HCT116 (cell line): Measurements from ENCODE around the gene RGSL1. TPM values are rescaled to one million over a fixed set of nuclear protein-coding genes. Genes with fewer than 3 reads are reported as not detected.

ENCODE experiments used
- ATAC-seq: fragments of 200-7000 bp; cut with Tn5 transposase; 2 replicates; pipeline ENCODE4 v1.9.1; 2020; ENCODE audit warnings: mild to moderate bottlenecking, moderate library complexity
- BruUV-seq: library from RNA; stranded (reverse); fragments of 400-500 nt; replicated peaks from 2 replicates; lab custom pipeline; 2021; lab: Mats Ljungman, UMichigan
- CTCF ChIA-PET: fragments of 300-600 bp; sonication (Branson Sonifier 250); formaldehyde crosslinking; loops from one replicate; lab custom pipeline; 2021; ENCODE audit warnings: antibody characterized with exemption; lab: Charles Lee
- POLR2A ChIA-PET: fragments of 300-600, 350-600 bp; sonication (Branson Sonifier 250); formaldehyde crosslinking; loops from one replicate; lab custom pipeline; 2021; ENCODE audit warnings: antibody characterized with exemption; lab: Charles Lee
- RAD21 ChIA-PET, 2 experiments: fragments of 300-600 bp; sonication (Branson Sonifier 250); formaldehyde crosslinking; loops; one replicate each; lab custom pipeline; 2023; ENCODE audit warnings: low total read pairs in 2 of 2; ENCODE audit not compliant: uncharacterized antibody in 2 of 2, unreplicated experiment in 2 of 2, low non-redundant PET in 1 of 2; lab: Charles Lee
- DNase-seq: peaks from one replicate; pipeline ENCODE4 v3.0.0-alpha.2; 2010; ENCODE audit warnings: low read depth, low spot score
- H2AFZ ChIP-seq: fragments of 200-600 bp; shearing (Covaris generic), sonication (generic); 2 replicates; pipeline ENCODE4 v1.6.1; 2017; ENCODE audit warnings: low read depth, mixed run types, mixed read lengths, antibody characterized with exemption, low read length; ENCODE audit not compliant: poor library complexity, severe bottlenecking
- H3K27ac ChIP-seq: 2 replicates; pipeline ENCODE4 v1.5.1; 2012; ENCODE audit warnings: low read depth, low read length
- H3K27me3 ChIP-seq: fragments of 200-600 bp; sonication (generic); 2 replicates; pipeline ENCODE4 v1.6.1; 2016; ENCODE audit warnings: mixed run types, low read length, mixed read lengths; ENCODE audit not compliant: insufficient read depth
- H3K36me3 ChIP-seq, 2 experiments: fragments of 200-500 bp in 1 of 2; fragments of 200-600 bp in 1 of 2; sonication (Bioruptor generic) in 1 of 2; sonication (generic) in 1 of 2; 2 replicates each; pipeline versions ENCODE4 v1.5.1 to v1.6.1; 2014 to 2016; ENCODE audit warnings: low read length in 2 of 2, inconsistent platforms in 1 of 2, mixed read lengths in 1 of 2, mixed run types in 1 of 2; ENCODE audit not compliant: insufficient read depth in 2 of 2, control insufficient read depth in 1 of 2
- H3K4me1 ChIP-seq, 2 experiments: fragments of 200-600 bp in 1 of 2; sonication (generic) in 1 of 2; 2 replicates each; pipeline versions ENCODE4 v1.5.1 to v1.6.1; 2012 to 2017; ENCODE audit warnings: low read length in 2 of 2, inconsistent platforms in 1 of 2, mild to moderate bottlenecking in 1 of 2, mixed read lengths in 1 of 2, mixed run types in 1 of 2, moderate library complexity in 1 of 2; ENCODE audit not compliant: insufficient read depth in 2 of 2, control insufficient read depth in 1 of 2
- H3K4me2 ChIP-seq: fragments of 200-600 bp; sonication (generic); 2 replicates; pipeline ENCODE4 v1.6.1; 2017; ENCODE audit warnings: mixed run types, low read length, mixed read lengths
- H3K4me3 ChIP-seq, 2 experiments: fragments of 200-600 bp in 1 of 2; sonication (generic) in 1 of 2; replicated peaks in 1 of 2; 2 replicates each; pipeline ENCODE4 v1.5.1; 2011 to 2016; ENCODE audit warnings: low read length in 2 of 2, control low read depth in 1 of 2, low read depth in 1 of 2, mild to moderate bottlenecking in 1 of 2, mixed read lengths in 1 of 2, mixed run types in 1 of 2
- H3K79me2 ChIP-seq: fragments of 200-600 bp; sonication (generic); 2 replicates; pipeline ENCODE4 v1.6.1; 2017; ENCODE audit warnings: mild to moderate bottlenecking, mixed run types, low read length, moderate library complexity, mixed read lengths; ENCODE audit not compliant: insufficient read depth
- H3K9ac ChIP-seq: fragments of 200-600 bp; sonication (generic); 2 replicates; pipeline ENCODE4 v1.6.1; 2016; ENCODE audit warnings: low read length, mixed read lengths
- H3K9me2 ChIP-seq: fragments of 200-600 bp; sonication (generic), shearing (Covaris generic); 2 replicates; pipeline ENCODE4 v1.6.1; 2017; ENCODE audit warnings: mixed run types, mild to moderate bottlenecking, moderate library complexity; ENCODE audit not compliant: insufficient read depth
- H3K9me3 ChIP-seq, 2 experiments: fragments of 200-500 bp in 1 of 2; fragments of 200-600 bp in 1 of 2; sonication (Bioruptor generic) in 1 of 2; sonication (generic) in 1 of 2; 2 replicates each; pipeline ENCODE4 v1.6.1; 2014 to 2017; ENCODE audit warnings: low read length in 2 of 2, mixed read lengths in 2 of 2, inconsistent platforms in 1 of 2, low read depth in 1 of 2, mild to moderate bottlenecking in 1 of 2, mixed run types in 1 of 2, moderate library complexity in 1 of 2; ENCODE audit not compliant: control insufficient read depth in 1 of 2, insufficient read depth in 1 of 2
- H4K20me1 ChIP-seq: fragments of 200-600 bp; sonication (generic), shearing (Covaris generic); 2 replicates; pipeline ENCODE4 v1.6.1; 2017; ENCODE audit warnings: mixed run types, mild to moderate bottlenecking, moderate library complexity; ENCODE audit not compliant: insufficient read depth
- ATF3 ChIP-seq: IDR thresholded peaks from 2 replicates; pipeline ENCODE4 v1.6.1; 2012
- CBX3 ChIP-seq: IDR thresholded peaks from 2 replicates; pipeline ENCODE4 v1.6.1; 2012; ENCODE audit warnings: low read depth
- CEBPB ChIP-seq: IDR thresholded peaks from 2 replicates; pipeline ENCODE4 v1.6.1; 2012; ENCODE audit warnings: low read depth
- EGR1 ChIP-seq: IDR thresholded peaks from 2 replicates; pipeline ENCODE4 v1.6.1; 2012; ENCODE audit warnings: low read depth
- ELF1 ChIP-seq: IDR thresholded peaks from 2 replicates; pipeline ENCODE4 v1.6.1; 2012; ENCODE audit warnings: low read depth, borderline replicate concordance
- EZH2 ChIP-seq: fragments of 200-600 bp; sonication (generic); IDR thresholded peaks from 2 replicates; pipeline ENCODE4 v1.6.1; 2017; ENCODE audit warnings: antibody characterized with exemption, mixed run types
- JUND ChIP-seq: IDR thresholded peaks from 2 replicates; pipeline ENCODE4 v1.6.1; 2012
- POLR2AphosphoS5 ChIP-seq: IDR thresholded peaks from 2 replicates; pipeline ENCODE4 v1.6.1; 2011; ENCODE audit warnings: mild to moderate bottlenecking, low read depth, low read length, moderate library complexity
- RAD21 ChIP-seq: IDR thresholded peaks from 2 replicates; pipeline ENCODE4 v1.6.1; 2012; ENCODE audit warnings: low read depth, mild to moderate bottlenecking
- SIN3A ChIP-seq: IDR thresholded peaks from 2 replicates; pipeline ENCODE4 v1.6.1; 2012; ENCODE audit warnings: low read depth
- SP1 ChIP-seq: IDR thresholded peaks from 2 replicates; pipeline ENCODE4 v1.6.1; 2012; ENCODE audit warnings: low read depth
- SRF ChIP-seq: IDR thresholded peaks from 2 replicates; pipeline ENCODE4 v1.6.1; 2012; ENCODE audit warnings: low read depth
- YY1 ChIP-seq: IDR thresholded peaks from 2 replicates; pipeline ENCODE4 v1.6.1; 2011; ENCODE audit warnings: low read length, low read depth, moderate library complexity, mild to moderate bottlenecking; ENCODE audit not compliant: insufficient replicate concordance; ENCODE audit errors: extremely low read depth
- ZFX ChIP-seq: fragments of 450-650 bp; IDR thresholded peaks from 2 replicates; pipeline ENCODE4 v1.6.1; 2017
- ZNF274 ChIP-seq: fragments of 200-500 bp; sonication (Bioruptor generic); IDR thresholded peaks from 2 replicates; pipeline ENCODE4 v1.6.1; 2014; ENCODE audit warnings: mild to moderate bottlenecking, low read depth, low read length, inconsistent platforms
- intact Hi-C: fragments of 100-400 bp; cut with micrococcal nuclease; formaldehyde crosslinking; loops from 2 replicates; pipeline ENCODE4 v1.10.0; 2022
- total RNA-seq: library from RNA; stranded (reverse); gene quantifications from one replicate; pipeline ENCODE4 v1.2.1, GENCODE V29; 2021; ENCODE audit not compliant: unreplicated experiment
- TF ChIP-seq, protein P1 (sequence below): IDR thresholded peaks from 2 replicates; pipeline ENCODE4 v1.6.1; 2012; ENCODE audit warnings: low read depth
- TF ChIP-seq, protein P2 (sequence below): IDR thresholded peaks from 2 replicates; pipeline ENCODE4 v1.6.1; 2011; ENCODE audit warnings: mild to moderate bottlenecking, low read length, moderate library complexity; ENCODE audit not compliant: insufficient replicate concordance; ENCODE audit errors: extremely low read depth

RGSL1 gene
- total RNA-seq, 1 experiment from 2014 or later: not detected

DNA sequence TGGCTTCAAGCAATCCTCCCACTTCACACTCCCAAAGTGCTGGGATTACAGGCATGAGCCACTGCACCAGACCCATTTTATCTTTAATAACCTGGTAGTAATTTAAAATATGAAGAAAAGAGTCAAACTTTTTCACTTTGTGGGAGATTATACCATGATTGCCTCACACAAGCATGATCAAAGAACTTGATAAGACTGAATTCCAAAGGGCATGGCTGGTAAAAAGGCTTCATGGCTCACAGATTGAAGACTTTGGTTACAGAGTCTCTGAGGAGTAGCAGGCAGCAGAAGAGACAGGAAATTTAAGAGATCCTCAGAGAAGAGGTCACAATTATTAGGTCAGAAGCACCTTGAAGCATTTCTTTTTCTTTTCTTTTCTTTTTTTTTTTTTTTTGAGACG lies 16.4 kb upstream of the RGSL1 start (continued):
- TF ChIP-seq, protein P1, sequence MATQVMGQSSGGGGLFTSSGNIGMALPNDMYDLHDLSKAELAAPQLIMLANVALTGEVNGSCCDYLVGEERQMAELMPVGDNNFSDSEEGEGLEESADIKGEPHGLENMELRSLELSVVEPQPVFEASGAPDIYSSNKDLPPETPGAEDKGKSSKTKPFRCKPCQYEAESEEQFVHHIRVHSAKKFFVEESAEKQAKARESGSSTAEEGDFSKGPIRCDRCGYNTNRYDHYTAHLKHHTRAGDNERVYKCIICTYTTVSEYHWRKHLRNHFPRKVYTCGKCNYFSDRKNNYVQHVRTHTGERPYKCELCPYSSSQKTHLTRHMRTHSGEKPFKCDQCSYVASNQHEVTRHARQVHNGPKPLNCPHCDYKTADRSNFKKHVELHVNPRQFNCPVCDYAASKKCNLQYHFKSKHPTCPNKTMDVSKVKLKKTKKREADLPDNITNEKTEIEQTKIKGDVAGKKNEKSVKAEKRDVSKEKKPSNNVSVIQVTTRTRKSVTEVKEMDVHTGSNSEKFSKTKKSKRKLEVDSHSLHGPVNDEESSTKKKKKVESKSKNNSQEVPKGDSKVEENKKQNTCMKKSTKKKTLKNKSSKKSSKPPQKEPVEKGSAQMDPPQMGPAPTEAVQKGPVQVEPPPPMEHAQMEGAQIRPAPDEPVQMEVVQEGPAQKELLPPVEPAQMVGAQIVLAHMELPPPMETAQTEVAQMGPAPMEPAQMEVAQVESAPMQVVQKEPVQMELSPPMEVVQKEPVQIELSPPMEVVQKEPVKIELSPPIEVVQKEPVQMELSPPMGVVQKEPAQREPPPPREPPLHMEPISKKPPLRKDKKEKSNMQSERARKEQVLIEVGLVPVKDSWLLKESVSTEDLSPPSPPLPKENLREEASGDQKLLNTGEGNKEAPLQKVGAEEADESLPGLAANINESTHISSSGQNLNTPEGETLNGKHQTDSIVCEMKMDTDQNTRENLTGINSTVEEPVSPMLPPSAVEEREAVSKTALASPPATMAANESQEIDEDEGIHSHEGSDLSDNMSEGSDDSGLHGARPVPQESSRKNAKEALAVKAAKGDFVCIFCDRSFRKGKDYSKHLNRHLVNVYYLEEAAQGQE: no peak

DNA sequence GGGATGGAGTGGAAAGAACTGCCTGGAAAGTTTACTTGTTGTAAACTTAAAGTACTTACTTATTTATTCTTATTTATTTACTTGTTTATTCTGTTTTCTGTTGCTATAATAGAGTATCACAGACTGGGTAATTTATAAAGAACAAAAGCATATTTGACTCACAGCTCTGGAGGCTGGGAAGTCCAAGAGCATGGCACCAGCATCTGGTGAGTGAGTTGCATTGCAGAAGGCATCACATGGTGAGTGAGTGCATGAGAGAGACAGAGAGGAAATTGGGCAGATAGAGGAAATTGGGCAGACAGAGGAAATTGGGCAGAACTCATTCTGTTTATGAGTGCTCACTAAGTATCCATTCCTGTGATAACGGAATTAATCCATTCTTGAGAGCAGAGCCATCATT lies 11.6 kb upstream of the RGSL1 start:
- ChIA-PET POLR2A (no interaction called here), RAD21 (no interaction called here), CTCF (no interaction called here)
- Histone ChIP-seq H3K4me3 (no peak overlapping the region), H3K9ac (no peak overlapping the region), H2AFZ (no peak overlapping the region), H3K4me1 (no peaks in the 10 kb centered on the region), H4K20me1 (no peaks in the 10 kb centered on the region), H3K9me2 (no peaks in the 10 kb centered on the region), H3K4me2 (no peak overlapping the region), H3K27me3 (no peaks in the 10 kb centered on the region), H3K27ac (no peak overlapping the region), H3K9me3 (no peaks in the 10 kb centered on the region), H3K79me2 (no peaks in the 10 kb centered on the region), H3K36me3 (no peaks in the 10 kb centered on the region)
- no TSS peak for BruUV-seq
- ATAC-seq (no peak), DNase-seq (no peak)
- intact Hi-C loops: no loop called here
- TF ChIP-seq ELF1 (no peak), EZH2 (no peak), CEBPB (no peak), ZFX (no peak), JUND (no peak), RAD21 (no peak), SIN3A (no peak), CBX3 (no peak), ZNF274 (no peak), EGR1 (no peak), POLR2AphosphoS5 (no peak), SP1 (no peak), SRF (no peak), ATF3 (no peak), YY1 (no peak)
- TF ChIP-seq, protein P1: no peak
- TF ChIP-seq, protein P2, sequence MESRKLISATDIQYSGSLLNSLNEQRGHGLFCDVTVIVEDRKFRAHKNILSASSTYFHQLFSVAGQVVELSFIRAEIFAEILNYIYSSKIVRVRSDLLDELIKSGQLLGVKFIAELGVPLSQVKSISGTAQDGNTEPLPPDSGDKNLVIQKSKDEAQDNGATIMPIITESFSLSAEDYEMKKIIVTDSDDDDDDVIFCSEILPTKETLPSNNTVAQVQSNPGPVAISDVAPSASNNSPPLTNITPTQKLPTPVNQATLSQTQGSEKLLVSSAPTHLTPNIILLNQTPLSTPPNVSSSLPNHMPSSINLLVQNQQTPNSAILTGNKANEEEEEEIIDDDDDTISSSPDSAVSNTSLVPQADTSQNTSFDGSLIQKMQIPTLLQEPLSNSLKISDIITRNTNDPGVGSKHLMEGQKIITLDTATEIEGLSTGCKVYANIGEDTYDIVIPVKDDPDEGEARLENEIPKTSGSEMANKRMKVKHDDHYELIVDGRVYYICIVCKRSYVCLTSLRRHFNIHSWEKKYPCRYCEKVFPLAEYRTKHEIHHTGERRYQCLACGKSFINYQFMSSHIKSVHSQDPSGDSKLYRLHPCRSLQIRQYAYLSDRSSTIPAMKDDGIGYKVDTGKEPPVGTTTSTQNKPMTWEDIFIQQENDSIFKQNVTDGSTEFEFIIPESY: no peak
